NCI-H1092 treated with DMSO at 0.1 percent for 48 hours (cell line): ENCODE measurements around the gene RPP14.
"Not testable (repeated sequence)": the region's sequence is repeated elsewhere in the genome, so short reads cannot be mapped to it uniquely, and the experiment has no call there.

Experiments
- DNase-seq: peaks from one replicate; lab custom pipeline; 2025; lab: John Stamatoyannopoulos, UW

The RPP14 gene

DNA sequence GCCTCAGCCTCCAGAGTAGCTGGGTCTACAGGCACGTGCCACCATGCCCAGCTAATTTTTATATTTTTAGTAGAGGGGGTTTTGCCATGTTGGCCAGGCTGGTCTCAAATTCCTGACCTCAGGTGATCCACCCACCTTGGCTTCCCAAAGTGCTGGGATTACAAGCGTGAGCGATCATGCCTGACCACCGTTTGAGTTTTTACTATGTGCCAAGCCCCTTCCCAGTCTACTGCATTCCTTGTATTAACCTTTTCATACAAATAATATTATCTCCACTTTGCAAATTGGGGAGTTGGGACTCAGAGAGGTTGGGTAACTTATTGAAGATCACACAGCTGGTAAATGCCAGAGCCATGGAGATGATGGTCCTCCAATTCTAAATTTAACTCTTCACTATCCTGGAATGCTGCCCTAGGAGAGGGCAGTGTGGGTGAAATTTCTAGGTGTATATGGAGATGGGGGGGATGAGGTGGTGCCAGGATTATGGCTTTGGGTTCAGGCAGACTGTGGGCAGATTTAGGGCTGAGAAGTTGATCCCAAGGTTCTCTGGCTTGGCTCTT lies 25.6 kb downstream of the RPP14 start:
- no peak for DNase-seq

- DNase-seq: peak; percentile 28
Measured at GRCh38 chr3:58332575-58333188, 26.6 kb downstream of the RPP14 start, which contains the start of gene PXK. Gene PXK, plus strand, starts transcription at chr3:58332892. Its CDS starts 97 bp downstream, at chr3:58332989.

- DNase-seq: peak; percentile 38
Measured at GRCh38 chr3:58333206-58334012, 27.4 kb downstream of the RPP14 start.

GRCh38 chr3:58334013-58334321 lies 27.9 kb downstream of the RPP14 start:
- no peak for DNase-seq

DNA sequence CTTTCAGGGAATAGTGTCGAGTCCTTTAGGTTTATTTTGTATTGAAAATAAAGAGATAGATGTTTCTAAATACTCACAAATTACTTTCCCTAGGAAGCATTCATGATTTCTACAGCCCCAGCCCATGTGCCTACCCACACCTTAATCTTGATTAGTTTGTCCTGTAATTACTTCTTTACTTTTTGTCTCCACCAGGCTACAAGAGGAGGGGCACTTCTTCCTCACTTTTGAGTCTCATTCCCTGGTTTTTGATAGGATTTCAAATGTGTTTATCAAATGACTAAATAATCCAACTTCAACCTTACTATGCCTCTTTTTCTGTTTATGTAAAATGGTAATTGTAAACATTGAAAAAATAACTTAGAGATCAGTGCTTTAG lies 28.4 kb downstream of the RPP14 start:
- DNase-seq: no peak

GRCh38 chr3:58335652-58335947 lies 29.6 kb downstream of the RPP14 start:
- DNase-seq: no peak

GRCh38 chr3:58336135-58336882 lies 30.3 kb downstream of the RPP14 start:
- no peak for DNase-seq

DNA sequence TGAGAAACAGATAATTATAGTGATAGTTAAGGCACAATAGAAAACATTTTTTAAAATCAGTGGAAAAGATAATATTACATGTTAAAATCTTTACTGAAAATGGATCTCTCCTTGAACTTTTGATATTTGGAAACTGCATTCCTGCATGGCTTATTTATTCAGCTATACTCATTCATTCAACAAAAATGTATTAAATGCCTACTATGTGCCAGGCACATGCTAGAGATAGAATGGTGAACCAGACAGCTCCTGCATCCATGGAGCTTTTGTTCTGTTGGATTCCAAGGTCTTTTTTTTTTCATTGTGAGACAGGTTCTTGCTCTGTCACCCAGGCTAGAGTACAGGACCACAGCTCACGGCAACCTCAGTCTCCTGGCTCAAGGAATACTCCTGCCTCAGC lies 31.1 kb downstream of the RPP14 start:
- DNase-seq: no peak

DNA sequence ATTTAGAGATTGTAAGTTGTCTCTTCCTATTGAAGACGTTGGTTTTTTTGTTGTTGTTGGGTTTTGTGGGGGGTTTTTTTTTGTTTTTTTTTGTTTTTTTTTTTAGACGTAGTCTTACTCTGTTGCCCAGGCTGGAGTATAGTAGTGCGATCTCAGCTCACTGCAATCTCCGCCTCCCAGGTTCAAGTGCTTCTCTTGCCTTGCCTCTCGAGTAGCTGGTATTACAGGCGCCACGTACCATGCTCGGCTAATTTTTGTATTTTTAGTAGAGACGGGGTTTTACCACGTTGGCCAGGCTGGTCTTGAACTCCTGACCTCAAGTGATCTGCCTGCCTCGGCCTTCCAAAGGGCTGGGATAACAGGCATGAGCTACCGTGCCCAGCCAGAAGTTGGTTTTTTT lies 33.1 kb downstream of the RPP14 start:
- not testable (repeated sequence) for DNase-seq

DNA sequence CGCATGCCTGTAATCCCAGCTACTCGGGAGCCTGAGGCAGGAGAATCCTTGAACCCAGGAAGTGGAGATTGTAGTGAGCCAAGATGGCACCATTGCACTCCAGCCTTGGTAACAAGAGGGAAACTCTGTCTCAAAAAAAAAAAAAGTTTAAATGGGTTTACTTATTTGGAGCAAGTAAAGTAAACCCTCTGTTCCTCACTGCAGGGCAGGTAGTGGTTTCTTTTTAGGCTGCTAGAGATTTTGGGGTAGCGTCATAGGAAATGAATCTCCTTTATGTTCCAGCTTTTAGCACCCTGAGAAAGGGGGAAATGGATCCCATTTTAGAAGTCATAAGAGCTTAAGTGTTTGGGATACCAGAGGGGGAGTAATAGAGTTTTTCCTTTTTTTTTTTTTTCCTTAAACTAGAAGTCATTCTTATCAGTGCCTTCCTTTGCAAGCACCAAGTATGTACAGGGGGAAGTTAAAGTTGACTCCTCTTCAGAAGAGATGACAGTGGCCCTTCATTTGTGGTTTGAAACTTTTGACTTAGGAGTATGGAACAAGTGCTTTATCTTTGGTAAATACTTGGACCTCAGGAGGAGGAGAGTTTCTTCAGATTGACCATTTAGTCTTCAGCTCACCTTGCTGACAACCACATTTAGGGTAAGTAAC lies 34.7 kb downstream of the RPP14 start:
- DNase-seq: no peak

DNA sequence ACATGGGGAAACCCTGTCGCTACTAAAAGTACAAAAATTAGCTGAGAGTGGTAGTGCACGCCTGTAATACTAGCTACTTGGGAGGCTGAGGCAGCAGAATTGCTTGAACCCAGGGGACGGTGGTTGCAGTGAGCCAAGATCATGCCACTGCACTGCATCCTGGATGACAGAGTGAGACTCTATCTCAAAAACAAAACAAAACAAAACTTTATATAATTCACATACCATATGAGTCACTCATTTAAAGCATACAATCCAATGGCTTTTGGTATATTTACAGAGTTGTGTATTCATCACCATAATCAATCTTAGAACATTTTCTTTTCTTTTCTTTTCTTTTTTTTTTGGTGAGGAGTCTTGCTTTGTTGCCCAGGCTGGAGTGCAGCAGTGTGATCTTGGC lies 35.3 kb downstream of the RPP14 start:
- DNase-seq: no peak

GRCh38 chr3:58342676-58343075 lies 36.6 kb downstream of the RPP14 start:
- DNase-seq: no peak

DNA sequence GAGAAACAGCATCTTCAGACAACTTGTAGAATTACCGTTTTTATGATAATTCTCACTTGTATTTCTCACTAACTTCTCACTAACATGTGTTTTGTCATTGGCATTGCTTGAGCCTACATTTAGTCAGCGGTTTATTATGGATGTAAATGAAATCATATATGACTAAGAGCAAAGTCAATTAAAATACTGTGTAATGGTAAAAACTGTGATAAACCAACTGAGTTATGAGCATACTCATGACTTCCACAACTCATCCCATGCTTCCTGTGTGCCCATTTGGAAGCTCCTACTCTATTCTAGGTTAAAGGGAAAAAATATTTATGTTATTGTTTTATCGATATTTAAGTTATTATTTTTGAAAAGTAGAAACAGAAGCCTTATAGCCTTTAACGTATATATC lies 39.4 kb downstream of the RPP14 start:
- DNase-seq: no peak

DNA sequence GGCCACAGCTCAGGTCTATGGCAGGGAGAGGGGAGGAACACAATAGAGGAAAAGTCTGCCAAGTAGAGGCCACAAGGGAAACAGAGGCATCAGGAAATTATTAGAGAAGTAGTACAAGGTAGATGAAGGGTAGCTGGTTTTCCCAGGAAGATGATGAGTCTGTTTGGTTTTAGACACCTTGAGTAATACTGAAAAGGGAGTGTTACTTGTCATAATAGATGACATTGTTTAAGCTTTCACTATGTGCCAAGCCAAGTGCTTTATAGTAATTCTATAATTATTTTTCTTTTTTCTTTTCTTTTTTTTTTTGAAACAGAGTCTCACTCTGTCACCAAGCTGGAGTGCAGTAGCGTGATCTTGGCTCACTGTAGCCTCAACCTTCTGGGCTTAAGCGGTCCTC lies 40.3 kb downstream of the RPP14 start:
- DNase-seq: no peak

GRCh38 chr3:58347984-58348383 lies 41.9 kb downstream of the RPP14 start:
- DNase-seq: no peak

DNA sequence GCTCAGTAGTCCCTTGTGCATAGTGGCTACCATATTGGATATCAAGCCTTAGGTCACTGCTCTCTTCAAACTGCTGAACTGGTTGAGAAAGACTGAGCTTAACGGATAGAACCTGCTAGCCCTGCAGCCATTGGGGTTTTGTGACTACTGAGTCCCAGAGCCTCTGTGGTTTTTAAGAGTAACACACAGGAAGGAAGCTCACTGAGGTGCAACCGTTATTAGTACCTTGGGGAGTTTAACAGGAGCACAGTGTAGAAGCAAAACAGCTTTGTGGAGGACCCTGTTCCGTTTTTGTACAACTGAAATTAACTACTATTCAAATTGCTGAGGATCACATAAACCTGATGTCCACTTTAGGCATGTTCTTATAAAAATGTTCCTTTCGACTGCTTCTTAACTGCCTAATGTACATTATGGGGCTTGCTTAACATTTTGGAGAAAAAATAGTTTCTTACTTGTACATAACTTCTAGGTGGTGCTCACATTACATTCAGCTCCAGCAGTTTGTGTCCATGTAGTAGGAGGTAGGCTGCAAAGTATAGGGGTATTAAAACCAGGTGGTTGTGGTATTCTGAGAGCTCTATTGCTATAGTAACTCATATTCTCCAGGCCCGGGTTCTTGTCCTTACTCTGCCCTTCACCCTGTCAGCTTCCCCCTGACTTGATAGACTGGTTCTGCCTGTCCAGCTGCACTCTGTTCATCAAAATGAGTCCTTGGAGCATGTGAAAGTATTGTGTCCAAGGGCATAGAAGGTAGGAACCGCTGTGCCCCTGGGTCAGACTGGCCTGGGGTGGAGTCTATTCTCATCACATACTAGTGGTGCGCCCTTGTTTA lies 44.0 kb downstream of the RPP14 start:
- no peak for DNase-seq

DNA sequence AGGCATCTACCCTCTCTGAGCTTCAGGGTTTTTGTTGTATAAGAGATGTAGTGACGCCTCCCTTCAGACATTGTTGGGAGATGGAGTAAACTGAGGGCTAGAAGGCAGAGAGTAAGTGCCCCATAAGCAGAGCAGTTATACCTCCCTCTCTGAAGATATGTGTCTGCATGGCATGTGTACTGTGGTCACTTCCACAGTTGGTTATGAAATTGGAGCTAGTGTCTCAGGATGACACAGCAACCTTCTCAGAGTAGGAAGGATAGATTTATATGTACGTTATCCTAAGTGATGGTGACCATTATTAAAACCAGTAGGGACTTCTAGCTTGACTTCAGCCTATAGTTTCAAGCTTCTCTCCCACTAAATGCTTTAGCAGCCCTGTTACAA lies 44.6 kb downstream of the RPP14 start:
- no peak for DNase-seq

- DNase-seq: no peak
Measured at GRCh38 chr3:58351920-58352319, 45.9 kb downstream of the RPP14 start.

DNA sequence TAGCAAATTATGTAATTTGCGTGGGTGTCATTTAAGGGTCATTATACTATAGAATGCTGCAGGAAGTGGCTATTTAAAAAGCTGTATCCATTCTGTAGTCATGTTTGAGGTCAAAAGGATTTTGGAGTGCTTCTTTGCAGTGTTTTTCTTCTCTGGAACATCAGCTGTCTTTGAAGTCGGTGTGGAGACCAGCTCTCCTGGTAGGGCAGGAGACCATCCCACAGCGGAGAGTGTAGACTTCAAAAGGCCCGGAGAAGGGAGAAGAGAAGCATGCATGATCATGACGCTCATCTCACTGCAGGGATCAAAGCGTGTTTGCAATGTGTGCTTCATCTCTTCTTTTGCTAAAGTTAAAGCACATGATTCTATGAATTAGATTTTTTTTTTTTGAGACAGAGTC lies 46.6 kb downstream of the RPP14 start:
- DNase-seq: no peak

- no peak for DNase-seq
Measured at GRCh38 chr3:58353722-58354553, 47.9 kb downstream of the RPP14 start.

GRCh38 chr3:58355179-58355578 lies 49.1 kb downstream of the RPP14 start:
- no peak for DNase-seq
